GM15510 (cell line): ENCODE data around the gene GNB5.

Source experiments
- POLR2A ChIP-seq: IDR thresholded peaks from 3 replicates; pipeline ENCODE4 v1.6.1; 2011; ENCODE audit warnings: borderline replicate concordance; ENCODE audit not compliant: insufficient read length; ENCODE audit errors: extremely low read depth

Gene GNB5

DNA sequence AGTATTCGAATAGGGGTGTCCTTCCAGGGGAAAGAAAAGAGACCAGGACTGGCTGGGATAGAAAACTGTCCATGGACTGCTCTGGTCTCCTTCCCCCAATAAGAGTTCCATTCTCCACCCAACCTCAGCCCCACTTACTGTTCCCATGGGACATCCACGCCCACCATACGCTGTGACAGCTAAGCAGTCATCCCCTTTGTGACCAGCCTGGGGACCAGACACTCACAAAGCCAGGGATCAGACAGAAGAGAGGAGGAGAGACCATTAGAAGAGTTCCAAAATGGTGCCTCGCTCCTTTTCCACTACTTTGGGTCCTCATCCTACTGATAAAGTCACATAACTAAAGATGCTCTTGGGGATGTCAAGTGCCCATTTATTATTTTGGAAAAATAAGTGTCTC is 27.6 kb upstream of the GNB5 start:
- no peak for TF ChIP-seq POLR2A

DNA sequence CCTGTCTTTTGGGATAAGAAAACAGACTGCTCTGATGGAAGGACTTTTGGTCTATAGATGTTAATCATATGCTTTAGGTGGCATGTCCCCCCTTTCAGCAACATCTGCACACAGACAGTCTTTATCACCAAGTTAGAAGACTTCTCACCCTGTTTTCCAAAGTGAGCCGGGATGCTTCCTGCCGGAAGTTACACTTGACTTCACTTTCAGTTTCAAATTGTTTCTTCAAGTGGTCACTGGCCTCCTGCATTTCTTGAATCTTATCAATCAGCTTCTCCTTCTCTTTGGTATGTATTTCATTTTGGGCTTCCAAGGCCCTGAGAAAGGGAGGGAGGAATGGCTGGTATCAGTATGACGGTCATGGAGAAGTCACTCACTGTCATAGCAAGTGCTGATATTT is 27.2 kb upstream of the GNB5 start:
- TF ChIP-seq POLR2A: no peak

DNA sequence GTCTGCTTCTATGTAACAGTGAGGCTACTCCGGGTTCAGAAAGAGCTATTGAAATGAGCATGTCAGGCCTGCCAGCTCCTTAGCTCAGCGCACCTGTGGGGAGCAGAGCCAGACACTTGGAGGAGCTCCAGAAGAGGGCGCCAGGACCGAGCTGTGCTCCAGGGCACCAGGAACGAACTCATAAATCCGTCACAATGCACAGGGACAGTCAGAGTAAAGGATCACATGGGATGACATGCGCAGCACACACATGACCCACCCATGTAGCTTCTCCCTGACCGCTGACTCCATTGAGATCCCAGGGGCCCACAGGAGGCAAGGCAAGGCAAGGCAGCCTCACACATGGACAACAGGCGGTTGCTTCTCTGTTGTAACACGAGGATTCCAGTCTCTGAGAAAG is 26.0 kb upstream of the GNB5 start:
- TF ChIP-seq POLR2A: no peak

DNA sequence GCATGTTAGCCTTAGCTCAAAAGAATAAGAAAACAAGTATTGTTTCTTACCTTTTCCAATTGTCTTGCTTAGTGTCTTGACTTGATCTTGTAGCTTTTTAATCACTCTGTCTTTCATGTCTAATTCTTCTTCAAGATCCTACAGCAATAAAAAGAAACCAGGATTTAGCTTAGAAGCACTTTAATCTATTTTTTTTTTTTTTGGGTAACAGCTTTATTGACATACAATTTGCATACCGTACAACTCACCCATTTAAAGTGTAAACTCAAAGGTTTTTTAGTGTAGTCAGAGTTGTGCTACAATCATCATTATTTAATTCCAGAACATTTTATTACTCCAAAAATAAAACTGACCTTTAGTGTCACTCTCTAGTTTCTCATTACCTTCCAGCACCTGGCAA is 23.4 kb upstream of the GNB5 start:
- TF ChIP-seq POLR2A: no peak

DNA sequence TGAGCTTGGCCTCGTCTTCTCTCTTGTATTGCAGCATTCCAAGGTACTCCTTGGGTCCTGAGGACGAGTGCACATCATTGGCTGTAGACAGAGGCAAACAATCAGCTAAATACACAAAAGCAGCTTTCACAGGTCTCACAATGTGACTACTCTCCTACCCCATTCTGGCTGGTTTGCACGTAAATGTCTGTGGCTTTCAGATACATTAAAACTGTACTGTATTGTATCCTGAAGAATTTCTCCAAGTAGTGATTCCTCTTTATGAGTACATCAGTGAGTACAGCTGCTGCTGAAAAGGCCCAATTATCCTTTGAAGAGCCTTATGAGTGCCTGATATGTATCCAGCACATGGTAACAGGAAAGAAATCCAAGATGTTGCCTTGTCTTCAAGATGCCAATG is 22.0 kb upstream of the GNB5 start:
- no peak for TF ChIP-seq POLR2A

DNA sequence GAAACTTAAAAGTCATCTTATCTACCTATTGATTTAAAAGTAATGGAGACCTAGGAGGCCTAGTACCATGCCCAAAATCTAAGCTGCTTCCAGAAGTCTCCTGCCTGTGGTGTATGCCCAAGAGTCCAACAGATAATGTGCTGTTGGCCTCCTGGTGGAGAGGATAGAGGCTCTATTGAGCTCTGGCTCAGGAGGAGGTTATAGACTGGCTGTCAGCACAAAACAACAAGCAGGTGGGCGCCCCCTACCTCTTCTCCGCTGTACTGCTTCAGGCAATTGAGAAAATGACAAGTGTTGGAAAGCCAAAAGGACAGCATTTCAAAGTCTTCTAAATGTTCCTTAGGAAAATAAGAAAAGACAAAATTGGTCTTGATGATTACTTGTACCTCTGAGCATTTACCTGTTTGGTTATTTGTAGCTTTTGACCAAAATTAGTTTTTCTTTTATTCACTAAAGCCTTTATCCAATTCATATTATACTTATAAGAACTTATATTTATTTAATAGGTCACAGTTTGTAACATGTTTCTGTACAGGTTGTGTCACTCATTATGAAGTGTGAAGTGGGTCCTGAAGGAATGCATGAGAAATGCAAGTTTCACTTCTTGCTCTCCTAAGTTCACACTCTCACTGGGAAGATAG is 17.2 kb upstream of the GNB5 start:
- TF ChIP-seq POLR2A: no peak

DNA sequence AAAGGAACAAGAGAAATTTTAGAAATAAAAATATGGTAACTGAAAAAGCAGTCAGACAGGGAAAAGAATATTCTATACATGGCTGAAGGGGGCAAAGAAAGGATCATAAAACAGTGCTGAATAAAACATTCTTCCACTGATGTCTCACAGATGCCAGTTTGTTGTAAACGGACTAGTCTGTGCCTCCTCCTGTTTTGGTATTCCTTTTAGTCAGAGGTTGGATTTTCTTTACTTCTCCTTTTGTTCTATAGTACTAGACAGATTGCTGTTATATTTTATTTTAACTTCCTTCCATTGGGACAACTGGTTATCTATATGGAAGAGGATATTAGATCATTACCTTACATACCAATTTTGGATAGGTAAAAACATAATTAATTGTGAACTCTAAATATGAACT is 16.0 kb upstream of the GNB5 start:
- no peak for TF ChIP-seq POLR2A

DNA sequence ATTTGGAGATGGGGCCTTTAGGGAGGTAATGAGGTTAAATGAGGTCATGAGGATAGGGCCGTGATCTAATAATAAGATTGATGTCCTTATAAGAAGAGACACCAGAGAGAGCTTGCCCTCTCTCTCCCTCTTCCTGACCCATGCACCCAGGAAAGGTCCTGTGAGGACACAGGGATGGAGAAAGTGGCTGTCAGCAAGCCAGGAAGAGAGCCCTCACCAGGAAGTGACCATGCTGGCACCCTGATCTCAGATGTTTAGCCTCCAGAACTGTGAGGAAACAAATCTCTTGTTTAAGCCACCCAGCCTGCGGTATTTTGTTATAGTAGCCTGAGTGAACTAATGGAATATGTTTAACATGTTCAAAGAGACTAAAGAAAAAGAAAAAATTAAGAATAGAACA is 15.3 kb upstream of the GNB5 start:
- TF ChIP-seq POLR2A: no peak

DNA sequence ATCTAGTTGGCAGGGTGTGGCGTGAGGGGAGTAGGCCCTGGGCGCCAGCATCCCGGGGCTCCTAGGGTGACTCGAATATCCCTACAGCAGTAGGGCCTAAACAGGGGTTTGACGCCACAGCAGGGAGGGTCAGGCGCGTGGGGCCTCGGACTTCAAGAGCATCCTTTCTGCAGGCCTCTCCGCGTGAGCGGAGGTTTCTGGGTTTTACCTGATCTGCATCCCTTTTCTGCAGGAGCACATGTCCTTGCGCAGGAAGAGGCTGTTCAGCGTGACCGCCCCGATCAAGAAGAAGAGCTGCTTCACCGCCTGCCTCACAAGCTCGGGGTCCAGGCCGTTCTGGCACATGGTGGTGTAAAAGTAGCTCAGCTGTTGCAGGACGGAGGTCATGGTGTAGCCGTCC is 13.5 kb upstream of the GNB5 start:
- no peak for TF ChIP-seq POLR2A

DNA sequence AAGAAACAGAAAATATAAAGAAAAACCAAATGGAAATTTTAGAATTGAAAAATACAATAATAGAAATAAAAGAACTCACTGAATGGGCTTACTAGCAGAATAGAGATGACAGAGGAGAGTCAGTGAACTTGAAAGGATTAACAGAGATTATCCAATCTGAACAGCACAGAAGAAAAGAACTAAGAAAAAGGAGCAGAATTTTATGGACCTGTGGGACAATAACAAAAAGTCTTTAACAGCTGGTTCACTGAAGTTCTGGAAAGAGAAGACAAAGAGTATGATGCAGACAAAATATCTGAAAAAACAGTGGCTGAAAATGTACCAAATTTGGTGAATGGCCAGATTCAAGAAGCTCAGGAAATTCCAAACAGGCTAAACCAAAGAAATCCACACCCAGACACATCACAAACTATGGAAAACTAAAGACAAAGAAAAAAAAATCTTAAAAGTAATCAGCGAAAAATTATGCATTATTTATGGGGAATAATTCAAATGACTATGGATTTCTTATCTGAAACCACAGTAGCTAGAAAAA is 9.7 kb upstream of the GNB5 start:
- TF ChIP-seq POLR2A: no peak

DNA sequence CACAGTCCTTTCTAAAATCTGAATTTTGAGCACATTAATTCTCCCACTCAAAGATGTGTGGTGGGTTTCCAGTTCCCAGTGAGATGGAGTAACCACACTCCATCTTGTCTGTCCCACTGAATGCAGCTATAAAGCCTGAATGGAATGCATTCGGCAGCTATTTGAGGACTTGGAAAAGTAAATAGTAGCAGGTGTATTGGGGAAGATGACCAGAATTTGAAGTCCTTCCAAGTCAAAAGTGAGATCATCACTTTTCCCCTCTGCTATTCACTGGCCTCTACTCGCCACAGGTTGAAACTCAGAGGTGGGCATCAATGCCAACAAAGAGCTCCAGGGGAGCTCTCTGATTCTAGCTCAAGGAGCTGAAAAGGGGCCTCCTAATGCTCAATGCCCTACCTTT is 8.1 kb upstream of the GNB5 start:
- no peak for TF ChIP-seq POLR2A

DNA sequence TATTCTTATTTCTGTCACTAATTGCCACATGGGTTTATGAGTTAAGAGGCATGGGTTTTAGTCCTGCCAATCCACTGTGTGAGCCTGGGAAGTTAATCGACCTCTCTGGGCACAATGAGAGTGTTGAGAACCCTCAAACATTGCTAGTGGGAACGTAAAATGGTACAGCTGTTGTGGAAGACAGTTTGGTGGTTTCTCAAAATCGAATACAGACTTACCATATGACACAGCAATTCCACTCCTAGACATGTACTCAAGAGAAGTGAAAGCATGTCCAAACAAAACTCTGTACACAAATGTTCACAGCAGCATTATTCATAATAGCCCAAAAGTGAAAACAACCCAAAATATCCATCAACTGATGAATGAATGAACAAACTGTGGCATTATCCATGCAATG is 5.7 kb upstream of the GNB5 start:
- TF ChIP-seq POLR2A: no peak

DNA sequence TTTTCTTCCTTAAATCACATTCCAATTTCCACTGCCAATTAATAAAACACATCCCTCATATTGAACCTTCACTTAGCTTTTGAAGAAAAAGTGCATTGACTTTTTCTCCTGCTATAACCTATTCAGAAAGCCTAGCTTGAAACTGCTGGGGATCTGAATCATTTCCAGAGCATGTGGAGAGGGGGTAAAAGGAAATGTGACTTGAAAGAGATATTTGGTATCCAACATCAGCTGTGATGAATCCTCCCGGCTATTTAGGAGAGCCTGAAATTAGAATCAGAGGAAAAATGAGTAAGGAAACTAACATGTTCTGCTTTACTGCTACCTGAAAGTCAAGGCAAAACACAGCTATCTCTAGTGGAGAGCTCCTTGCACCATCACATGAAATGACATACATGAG is 2.6 kb upstream of the GNB5 start:
- no peak for TF ChIP-seq POLR2A

DNA sequence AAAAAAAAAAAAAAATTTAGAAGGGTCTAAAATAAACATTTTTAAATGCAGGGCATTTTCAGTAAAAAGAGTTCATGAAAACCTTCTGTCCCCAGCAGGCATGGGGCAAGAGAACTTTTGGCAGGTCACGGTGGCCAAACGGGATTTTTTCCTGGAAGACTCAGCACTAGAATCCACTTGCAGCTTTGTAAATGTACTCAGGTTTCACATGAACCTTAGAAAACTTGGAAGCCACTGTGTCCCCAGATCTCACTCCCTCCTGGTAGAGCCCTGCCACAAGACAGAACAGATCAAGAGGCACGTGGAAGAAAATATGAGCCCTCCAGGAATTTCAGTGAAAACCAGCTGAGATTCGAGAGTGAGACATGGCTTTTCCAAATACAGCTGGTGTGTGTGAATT is 2.1 kb upstream of the GNB5 start:
- no peak for TF ChIP-seq POLR2A

DNA sequence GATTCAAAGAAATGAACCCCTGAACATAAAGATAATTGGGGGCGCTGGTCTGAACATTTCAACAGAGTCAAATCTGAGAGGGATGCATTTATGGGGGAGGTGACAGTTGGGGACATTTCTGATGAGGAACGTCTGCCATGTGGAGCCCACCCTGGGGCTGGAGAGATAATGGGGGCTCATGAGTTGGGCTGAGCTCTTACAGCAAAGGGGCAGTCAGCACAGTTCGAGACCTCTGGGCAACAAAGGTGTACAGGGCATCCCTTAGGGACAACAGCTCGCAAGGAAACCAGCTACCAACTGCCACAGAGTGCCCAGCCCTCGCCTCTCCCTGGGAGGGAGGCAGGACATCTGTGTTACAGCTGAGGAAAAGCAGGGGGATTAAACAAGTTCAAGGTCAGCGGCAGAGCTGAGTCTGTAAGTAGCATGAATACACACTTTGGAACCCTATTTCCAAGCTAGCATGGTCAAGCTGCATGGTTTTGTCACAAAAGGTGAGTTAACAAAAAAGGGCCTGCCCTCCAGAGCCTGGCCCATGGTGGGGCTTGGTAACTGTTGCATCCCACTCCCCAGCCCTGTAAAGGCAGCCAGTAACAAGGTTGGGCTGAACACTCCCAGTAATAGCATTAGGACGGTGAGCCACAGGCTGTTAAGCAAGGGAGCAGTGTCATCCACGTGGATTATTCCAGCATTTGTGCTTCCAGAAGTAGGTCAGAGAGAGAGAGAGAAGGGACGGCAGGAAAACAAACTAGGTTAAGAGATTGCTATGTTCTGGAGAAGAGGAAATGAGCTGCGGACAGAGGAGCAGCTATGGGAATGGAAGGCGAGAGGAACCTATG is 4.3 kb downstream of the GNB5 start:
- TF ChIP-seq POLR2A: no peak

DNA sequence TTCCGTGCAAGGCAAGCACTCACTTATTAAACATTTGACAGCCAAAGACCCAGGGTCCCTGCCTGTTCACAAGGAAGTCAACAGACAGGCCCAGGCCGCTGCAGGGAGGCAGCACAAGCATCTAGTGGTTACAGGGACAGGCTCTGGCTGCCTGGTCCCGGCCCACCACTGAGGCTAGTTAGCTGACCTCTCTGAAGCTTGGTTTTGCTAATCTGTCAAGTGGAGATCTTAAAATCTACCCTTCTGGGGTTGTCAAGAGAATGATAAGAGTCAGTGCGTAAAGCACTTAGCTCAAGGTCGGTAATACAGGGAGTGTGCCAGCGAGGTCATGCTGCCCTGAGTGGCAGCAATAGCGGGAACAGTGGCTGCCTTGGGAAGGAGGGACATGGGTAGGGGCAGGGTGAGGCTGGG is 6.0 kb downstream of the GNB5 start:
- no peak for TF ChIP-seq POLR2A

DNA sequence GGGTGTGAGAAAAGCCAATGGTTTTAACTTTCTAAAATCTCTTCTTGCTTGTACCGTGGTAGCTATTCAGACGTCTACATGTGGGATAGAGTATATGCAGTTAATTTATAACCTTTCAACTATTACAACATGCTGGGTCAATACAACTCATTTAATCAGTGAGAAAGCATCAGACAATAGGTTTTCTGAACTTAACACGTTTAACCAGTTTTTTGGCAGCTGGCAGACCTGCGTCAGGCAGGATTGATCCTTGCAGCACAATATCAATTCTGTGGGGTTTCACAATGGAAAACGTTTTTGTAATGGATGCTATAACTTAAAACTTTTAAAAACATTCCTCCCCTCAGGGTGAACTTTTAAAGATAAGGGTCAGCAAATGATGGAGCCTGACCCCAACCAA is 6.5 kb downstream of the GNB5 start:
- TF ChIP-seq POLR2A: no peak

DNA sequence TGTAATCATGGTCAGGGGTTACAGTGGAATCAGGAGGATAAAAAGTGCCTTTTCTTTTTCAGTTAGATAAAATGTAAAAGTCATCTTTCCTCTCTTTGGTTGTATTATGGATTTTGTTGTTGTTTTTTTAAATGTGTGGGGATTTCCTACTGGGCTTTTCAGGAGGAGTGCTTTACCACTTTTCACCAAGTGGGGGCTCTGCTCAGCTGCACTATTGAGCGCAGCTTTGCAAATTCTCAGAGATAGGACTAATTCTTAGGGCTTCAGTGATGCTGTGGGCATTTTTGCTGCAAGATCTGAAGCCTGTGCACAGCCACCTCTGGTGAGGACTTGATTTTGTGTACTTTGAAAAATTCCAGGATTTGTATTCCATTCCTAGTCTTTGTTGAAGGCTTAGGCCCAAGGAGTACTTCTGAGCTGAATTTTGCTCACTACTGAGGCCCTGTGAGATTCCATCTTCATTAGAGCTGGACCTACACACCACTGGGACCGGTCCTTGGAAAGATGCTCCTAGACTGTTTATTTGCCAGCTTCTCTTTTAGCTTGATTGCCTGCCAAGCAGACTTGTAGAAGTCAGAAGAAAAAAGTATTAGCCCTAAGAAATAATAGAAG is 7.5 kb downstream of the GNB5 start:
- no peak for TF ChIP-seq POLR2A
